GM21447 (cell line): ENCODE measurements around the gene ABR.
"Not testable (repeated sequence)": the region's sequence is repeated elsewhere in the genome, so short reads cannot be mapped to it uniquely, and the experiment has no call there.

Source experiments
- ATAC-seq: cut with Tn5 transposase; IDR thresholded peaks from one replicate; pipeline ENCODE4 v1.9.1; 2021; ENCODE audit not compliant: unreplicated experiment

The ABR gene

DNA sequence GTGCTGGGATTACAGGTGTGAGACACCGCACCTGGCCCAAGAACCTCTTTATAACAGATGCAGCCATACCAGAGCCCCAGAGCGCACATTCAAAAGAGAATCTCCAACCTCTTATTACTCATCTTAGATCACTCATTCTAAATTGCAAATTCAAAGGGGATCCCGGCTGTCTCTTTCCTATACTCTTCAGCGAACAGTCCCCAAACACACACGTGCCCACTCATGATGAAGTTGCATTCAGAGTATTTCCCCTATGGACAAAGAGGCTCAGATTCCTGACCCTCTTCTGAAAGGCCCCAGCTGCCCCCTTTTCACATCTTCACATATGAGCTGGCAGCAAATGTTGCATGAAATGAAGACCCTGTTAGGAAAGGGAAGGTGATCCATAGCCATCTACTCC lies 22.5 kb upstream of the ABR start:
- no peak for ATAC-seq

DNA sequence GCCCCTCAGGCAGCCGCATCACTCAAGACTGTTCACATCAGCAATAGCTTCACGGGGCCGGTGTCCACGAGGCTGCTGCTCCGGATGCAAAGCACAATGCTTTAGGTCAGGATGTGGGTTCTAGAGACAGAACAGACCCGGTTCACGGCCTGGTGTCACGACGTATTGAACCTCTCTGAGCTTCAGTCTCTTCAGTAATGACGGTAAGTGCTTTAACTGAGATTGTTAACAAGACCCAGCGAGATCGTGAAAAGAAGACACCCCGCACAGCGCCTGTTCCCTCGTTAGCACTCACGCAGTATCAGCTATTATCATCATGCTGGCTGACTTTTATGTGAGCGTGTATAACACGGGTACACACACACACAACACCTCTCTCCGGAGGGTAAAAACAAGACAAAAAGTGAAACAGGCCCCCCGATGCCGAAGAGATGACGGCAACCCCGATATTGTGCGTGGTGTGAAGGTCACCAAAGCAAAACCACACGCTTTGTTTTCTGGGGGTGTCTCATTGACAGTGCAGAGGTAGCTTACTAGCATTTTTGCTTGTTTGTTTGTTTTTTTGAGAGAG lies 21.4 kb upstream of the ABR start:
- ATAC-seq: no peak

GRCh38 chr17:1199271-1199743 lies 19.5 kb upstream of the ABR start:
- not testable (repeated sequence) for ATAC-seq

DNA sequence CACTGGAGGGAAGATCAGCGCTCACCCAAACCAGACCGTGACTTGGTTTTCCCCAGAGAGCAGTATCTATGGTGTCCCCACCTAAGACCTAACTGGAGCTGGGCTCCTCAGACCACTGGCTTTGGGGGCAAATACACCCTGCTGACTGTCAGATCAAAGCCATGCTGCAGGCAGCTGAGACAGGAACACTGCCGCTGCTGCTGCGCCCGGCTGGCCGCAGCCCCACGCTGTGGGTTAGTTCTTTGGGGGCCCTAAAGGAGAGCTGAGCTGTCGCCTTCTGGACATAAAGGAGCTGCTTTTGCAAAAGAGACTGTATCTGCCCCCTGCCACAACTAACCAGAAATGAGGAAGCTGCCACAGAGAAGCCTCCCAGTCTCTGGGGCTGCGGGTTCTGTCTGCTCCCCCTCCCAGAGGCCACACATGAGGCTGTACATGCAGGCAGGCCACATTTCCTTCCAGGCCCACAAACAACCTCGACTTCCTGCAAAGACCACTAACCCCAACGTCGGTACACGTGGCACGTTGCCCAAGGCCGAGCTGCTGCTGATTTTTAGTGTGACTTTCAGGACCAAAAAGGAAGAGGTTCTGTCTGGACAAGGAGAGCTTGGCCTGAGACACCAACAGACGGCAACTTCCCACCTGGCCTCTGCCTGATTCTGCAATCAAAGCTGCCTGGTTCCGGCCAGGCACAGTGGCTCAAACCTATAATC lies 18.2 kb upstream of the ABR start:
- peak; percentile 64 for ATAC-seq

GRCh38 chr17:1197379-1197778 lies 17.6 kb upstream of the ABR start:
- peak; percentile 18 for ATAC-seq

DNA sequence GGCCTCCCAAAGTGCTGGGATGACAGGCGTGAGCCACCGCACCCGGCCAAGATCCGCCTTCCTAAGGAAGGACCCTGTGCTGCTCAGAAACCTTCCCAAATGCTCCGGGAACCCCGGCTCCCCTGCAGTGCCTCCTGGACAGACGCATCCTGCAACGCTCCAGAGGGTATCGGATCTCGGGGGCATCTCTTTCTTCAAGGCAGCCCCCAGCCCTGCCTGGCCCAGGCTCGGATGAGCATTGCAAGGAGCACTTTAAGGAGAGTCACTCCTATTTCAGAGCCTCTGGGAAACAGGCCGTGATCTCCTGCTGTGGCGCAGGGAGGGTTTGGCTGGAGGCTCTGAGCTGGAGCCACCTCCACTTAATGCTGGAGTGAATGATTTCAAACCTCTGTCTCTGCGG lies 17.2 kb upstream of the ABR start:
- ATAC-seq: no peak

DNA sequence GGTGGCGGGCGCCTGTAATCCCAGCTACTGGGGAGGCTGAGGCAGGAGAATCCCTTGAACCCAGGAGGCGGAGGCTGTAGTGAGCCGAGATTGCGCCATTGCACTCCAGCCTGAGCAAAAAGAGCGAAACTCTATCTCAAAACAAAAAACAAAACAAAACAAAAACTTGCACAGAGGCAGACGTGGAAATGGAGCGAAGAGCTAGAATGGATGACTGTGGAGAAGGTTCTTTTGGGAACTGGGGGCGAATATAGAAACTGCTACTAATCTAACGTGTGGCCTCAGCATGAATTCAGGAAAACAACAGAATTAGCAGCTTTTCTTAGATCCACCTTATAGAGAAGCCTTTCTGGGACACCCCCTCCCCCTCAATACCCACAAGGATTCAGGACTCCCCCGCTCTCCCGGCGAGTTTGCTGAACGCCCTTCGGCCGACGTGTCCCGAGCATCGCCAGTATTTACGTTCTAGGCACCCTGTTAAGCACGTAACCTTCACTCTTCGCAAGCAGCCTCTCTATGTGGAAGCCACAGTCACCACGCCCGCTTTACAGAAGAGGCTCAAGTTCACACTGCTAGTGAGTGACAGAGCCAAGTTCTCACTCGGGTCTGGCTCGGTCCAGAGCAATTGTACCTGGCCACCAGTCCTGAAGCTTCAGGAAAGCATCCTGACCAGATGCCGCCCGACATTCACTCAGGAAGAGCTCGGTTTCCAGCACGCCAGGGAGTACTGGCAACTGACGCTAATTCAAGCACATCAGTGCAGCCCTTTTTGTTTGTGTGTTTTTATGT lies 13.3 kb upstream of the ABR start:
- ATAC-seq: no peak

- ATAC-seq: no peak
Observed at GRCh38 chr17:1190751-1191331, 11.1 kb upstream of the ABR start.

GRCh38 chr17:1188812-1189504 lies 9.2 kb upstream of the ABR start:
- ATAC-seq: no peak

GRCh38 chr17:1186923-1187771 lies 7.4 kb upstream of the ABR start:
- ATAC-seq: no peak

GRCh38 chr17:1186214-1186820 lies 6.5 kb upstream of the ABR start:
- ATAC-seq: no peak

GRCh38 chr17:1183171-1183873 lies 3.5 kb upstream of the ABR start:
- peak; percentile 59 for ATAC-seq

DNA sequence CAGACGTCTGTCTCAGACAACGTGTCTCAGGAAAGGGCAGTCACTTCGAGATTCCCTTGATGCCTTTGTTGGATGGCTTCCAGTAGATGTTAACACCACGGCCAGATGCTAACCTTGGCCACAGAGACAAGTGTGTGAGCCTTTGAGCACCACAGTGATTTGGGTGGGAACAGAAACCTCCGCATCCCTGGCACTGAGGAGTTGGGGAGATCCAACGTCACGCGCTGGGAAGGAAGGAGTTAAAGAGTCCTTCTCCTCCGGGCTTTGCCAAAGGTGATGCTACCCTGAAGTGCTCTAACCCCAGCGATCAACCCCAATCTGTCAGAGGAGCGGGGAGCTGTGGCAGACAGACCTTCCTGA lies 3.0 kb upstream of the ABR start:
- ATAC-seq: no peak

DNA sequence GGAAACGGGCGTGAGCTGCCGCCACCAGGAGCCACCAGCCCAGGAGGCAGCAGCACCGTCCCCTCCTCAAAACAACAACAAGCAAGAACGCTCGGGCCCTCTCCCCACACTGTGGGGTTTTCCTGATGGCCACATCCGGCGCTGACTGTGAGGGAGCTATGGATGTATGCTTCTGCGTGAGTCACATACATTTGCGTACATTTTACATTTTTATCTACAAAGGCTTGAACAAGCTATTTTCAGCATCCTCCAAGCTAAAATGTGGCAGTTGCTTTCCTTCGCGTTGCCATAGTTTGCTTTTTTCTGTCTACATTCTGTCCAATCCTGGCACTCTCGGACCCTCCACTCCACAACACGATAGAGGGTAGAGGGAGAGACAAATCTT lies 2.0 kb upstream of the ABR start:
- no peak for ATAC-seq

- no peak for ATAC-seq
Observed at GRCh38 chr17:1180958-1181752, 1.4 kb upstream of the ABR start.

GRCh38 chr17:1179112-1179817 lies 516 bp downstream of the ABR start:
- no peak for ATAC-seq

DNA sequence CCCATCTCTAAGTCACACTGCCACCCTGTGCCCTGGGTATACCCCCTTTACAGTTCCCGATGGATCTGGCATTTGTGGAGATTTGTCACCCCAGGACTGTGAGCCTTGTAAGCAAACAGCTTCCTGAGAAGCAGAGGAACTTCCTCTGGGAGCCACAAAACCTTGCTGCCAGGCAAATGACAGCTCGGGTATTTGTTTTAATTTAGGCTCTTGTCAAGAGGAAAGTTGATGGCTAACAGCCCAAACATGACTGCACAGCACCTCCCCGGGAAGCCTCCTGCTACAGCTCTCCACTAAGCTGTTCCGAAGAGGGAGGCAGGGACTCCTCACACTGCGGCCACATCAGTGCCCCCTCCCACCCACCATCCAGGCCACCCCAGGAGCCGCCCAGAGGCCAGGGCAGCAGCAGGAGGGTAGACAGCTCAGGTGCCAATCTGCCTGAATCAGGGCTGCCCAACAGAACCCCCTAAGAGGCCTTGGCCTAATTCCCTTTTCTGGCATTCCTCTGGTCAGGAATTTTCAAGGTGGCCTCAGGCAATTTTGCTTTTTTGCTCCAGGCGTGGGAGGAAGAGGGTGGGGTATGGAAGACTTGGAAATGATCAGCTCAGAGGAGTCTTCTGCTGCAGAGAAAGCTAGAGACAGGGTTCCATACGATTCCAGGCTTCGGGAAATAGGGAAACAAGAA lies 2.6 kb downstream of the ABR start:
- no peak for ATAC-seq
